Smooth muscle cell of the brain vasculature (primary cell): ENCODE measurements around the gene CUTC.
A peak's percentile ranks its signal among the peaks of the same experiment; 100 is the strongest.

Experiments
- DNase-seq: peaks from one replicate; pipeline ENCODE4 v3.0.0-alpha.2; 2012; ENCODE audit warnings: low read depth, low spot score

The CUTC gene

GRCh38 chr10:99782447-99783286, 50.6 kb downstream of the CUTC start, which contains the start of gene ABCC2:
TSS of gene ABCC2 (plus strand) at chr10:99782640. CDS start at chr10:99782845, 205 bp downstream.
- DNase-seq, result no peak

GRCh38 chr10:99784016-99784726, 52.1 kb downstream of the CUTC start:
- DNase-seq, result peak; percentile 77

- no peak for DNase-seq
Measured at GRCh38 chr10:99784727-99785441, 52.9 kb downstream of the CUTC start.

GRCh38 chr10:99785646-99786045, 53.6 kb downstream of the CUTC start:
- no peak for DNase-seq

- no peak for DNase-seq
Measured at GRCh38 chr10:99787311-99787710, 55.3 kb downstream of the CUTC start.

- no peak for DNase-seq
Measured at GRCh38 chr10:99787782-99788445, 55.9 kb downstream of the CUTC start.

GRCh38 chr10:99788598-99789256, 56.7 kb downstream of the CUTC start:
- DNase-seq, result no peak

GRCh38 chr10:99791831-99792230, 59.8 kb downstream of the CUTC start:
- no peak for DNase-seq

- no peak for DNase-seq
Measured at GRCh38 chr10:99793819-99794218, 61.8 kb downstream of the CUTC start.

- no peak for DNase-seq
Measured at GRCh38 chr10:99796928-99797327, 64.9 kb downstream of the CUTC start.

- DNase-seq, result no peak
Measured at GRCh38 chr10:99798031-99798430, 66.0 kb downstream of the CUTC start.

GRCh38 chr10:99798920-99799319, 66.9 kb downstream of the CUTC start:
- DNase-seq, result no peak

GRCh38 chr10:99799613-99800012, 67.6 kb downstream of the CUTC start:
- no peak for DNase-seq

GRCh38 chr10:99804471-99804870, 72.4 kb downstream of the CUTC start:
- DNase-seq, result no peak

GRCh38 chr10:99805190-99805589, 73.2 kb downstream of the CUTC start:
- no peak for DNase-seq
